ENCODE data around the gene NCDN.
"Not testable (repeated sequence)": the region's sequence is repeated elsewhere in the genome, so short reads cannot be mapped to it uniquely, and the experiment has no call there.

Gene NCDN

DNA sequence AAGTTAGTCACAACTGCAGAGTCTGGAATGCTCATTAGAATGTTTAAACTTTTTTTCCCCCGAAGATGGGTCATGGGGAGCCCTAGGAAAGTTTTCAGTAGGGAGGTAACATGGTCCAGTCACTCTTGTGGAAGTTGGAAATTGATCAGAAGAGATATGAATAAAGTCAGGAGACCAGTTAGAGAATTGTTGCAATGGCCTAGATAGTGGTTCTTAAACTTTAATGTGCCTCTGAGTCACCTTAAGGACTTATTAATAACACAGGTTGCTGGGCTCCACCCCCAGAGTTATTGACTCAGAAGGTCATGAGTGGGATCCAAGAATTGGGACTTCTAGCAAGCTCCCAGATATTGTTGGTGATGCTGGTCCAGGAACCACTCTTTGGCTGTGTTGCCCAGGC lies 12.3 kb downstream of the NCDN start:
- no peak for DNase-seq

DNA sequence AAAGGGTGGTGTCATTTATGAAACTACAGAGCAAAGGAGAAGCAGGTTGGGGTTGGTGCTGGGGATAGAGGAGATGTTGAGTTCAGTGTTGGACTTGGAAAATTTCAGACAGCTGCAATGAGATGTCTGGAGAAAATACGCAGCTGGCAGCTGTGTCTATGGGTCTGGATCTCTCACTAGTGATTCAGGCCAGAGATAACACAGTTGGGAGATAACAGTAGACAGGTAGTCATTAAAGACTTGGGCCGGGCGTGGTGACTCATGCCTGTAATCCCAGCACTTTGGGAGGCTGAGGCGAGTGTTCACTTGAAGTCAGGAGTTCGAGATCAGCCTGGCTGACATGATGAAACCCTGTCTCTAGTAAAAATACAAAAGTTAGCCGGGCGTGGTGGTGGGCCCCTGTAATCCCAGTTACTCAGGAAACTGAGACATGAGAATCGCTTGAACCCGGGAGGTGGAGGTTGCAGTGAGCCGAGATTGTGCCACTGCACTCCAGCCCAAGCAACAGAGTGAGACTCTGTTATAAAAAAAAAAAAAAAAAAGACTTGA lies 13.1 kb downstream of the NCDN start:
- DNase-seq, result no peak

DNA sequence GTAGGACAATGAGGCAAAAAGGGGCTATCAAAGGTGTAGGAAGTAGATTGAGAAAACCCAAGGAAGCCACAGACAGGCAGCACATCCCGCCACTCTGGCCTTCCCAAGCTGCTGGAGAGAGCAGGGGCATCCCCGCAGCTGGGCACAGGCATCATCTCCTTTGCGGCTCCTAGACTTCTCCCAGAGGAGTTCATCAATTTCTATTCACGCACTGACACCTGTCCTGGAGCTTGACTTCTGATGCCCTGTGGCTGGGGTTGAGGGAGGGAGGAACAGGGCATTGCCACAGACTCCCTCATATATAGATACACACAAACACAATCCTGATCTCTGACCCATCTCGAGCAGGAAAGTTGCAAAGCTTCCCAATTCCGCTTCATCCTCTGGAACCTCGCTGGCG lies 13.7 kb downstream of the NCDN start:
- no peak for DNase-seq

DNA sequence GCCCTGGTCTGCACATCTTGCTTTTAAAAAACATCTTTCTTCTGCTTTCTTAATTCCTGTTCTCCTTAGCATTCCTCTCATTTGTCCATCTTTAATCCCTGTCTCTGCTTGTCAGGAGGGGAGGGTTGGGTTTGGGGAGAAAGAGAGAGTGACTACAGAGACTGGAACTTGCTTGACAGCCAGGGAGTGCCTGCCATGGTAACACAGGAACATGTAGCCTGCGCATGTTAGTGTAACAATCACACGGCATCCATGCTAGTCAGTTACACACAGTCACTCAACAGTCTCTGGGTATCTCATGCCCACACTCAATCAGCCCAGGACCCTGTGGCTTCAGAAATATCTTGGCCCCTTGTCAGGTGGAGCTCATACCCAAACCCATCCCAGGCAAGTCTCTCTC lies 14.7 kb downstream of the NCDN start:
- DNase-seq, result no peak

DNA sequence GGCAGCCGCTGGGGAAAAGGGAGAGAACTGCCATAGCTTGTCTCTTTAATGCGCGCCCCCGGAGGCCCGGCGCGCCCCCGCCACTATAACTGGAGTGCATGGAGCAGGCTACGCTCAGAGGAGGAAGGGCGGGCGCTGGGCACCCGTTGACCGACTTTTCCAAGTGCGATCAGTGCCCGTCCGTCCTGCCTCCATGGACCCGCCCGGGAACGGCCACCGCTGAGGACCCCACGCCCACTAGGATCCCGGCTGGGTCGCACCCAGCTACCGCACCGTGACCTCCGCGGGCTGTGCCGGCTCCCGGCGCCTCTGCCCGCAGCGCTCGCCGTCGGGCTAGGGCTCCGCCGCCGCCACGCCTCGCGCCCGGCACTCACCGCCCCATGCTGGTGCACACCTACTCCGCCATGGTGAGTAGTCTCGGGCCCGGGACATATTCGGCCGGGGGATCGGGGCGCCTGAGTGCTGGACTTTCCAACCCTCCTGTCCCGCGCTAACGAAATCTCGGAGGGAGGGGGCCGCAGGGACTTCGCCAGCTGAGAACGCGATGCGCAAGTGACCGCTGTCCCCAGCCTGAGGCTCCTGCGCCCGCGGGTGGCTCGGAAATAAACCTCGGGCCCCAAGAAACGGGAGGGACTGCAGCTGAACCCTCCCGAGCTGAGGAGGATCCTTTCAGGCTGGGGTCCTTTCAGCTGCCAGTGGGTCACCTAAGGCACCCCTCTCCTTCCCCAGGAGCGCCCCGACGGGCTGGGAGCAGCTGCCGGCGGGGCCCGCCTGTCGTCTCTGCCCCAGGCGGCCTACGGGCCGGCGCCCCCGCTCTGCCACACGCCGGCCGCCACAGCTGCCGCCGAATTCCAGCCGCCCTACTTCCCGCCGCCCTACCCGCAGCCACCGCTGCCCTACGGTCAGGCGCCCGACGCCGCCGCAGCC lies 15.9 kb downstream of the NCDN start, which contains the start of gene TFAP2E:
TFAP2E (plus strand) TSS at position 117 of the 927 bp plus-strand sequence; CDS start at position 381, 264 bp downstream.
- DNase-seq, result no peak

DNA sequence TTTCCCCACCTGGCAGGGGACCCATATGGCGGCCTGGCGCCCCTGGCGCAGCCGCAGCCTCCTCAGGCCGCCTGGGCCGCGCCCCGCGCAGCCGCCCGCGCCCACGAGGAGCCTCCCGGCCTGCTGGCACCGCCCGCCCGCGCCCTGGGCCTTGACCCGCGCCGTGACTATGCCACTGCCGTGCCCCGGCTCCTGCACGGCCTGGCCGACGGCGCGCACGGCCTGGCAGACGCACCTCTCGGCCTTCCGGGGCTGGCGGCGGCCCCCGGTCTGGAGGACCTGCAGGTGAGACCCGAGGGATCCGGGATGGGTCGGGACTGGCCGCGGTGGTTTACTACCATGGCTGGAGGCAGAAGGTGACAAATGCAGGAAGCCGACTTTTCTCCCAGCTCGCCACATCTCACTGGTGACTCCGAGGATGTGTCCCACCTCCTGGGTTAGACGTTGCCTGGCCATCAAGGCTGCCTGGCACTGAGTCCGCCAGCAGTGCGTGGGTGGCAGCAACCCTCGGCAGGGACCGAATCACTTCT lies 16.6 kb downstream of the NCDN start:
- DNase-seq, result no peak

DNA sequence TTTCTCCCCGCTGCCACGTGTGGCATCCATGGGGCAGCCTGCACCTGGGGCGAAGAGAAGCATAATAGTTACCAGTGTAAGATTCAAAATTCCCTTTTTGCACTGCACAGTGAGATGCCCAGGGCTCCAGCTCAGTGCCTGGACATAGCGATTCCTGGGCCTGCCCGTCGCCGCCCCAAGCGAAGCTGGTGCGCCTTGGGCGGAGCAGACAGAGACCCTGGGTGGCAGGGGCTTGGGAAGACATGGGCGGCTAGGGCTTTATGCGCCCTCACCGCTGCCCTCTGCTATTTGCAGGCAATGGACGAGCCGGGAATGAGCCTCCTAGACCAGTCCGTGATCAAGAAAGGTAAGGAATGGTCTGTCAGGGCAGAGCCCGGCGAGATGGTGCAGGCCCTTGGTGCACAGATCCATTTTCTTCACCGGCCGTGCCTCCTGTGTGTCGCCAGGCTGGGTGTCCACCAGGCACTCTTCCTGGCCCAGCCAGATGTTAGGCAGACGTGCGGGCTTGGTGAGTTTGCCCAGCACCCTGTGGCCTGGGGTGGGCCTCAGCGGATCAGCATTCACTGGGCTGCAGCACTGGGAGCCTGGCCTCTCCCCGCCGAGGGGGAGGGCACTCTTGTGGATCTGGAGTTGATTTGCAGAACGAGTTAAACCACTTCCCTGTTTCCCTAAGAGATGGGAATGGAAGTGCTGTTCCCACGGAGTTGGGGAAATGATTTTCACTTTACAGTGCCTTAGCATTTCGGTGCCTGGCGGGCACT lies 17.2 kb downstream of the NCDN start:
- no peak for DNase-seq

DNA sequence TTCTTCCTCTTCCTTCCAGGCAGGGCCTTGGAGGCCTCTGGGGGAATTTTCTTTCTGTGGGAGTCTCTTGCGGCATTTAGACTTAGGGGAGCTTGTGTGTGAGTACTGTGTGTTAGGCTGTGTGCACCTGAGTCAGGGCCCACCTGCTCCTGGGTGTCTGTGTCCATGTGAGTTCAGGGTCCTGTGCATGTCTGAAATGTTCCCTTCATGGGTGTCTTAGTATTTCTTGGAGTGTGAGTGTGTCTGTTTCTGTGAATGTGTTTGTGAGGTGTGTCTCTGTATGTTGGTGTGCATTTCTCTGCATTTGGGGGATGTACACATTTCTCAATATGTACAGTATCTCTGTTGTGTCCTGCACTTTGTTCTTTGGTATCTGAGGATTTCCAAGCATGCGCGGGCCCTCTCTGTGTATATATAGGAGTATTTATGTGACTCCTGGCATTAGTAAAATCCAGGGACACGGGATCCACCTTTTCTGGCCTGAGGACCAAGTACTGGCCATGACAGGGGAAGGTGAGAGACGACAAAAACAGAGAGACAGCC lies 17.9 kb downstream of the NCDN start:
- no peak for DNase-seq

DNA sequence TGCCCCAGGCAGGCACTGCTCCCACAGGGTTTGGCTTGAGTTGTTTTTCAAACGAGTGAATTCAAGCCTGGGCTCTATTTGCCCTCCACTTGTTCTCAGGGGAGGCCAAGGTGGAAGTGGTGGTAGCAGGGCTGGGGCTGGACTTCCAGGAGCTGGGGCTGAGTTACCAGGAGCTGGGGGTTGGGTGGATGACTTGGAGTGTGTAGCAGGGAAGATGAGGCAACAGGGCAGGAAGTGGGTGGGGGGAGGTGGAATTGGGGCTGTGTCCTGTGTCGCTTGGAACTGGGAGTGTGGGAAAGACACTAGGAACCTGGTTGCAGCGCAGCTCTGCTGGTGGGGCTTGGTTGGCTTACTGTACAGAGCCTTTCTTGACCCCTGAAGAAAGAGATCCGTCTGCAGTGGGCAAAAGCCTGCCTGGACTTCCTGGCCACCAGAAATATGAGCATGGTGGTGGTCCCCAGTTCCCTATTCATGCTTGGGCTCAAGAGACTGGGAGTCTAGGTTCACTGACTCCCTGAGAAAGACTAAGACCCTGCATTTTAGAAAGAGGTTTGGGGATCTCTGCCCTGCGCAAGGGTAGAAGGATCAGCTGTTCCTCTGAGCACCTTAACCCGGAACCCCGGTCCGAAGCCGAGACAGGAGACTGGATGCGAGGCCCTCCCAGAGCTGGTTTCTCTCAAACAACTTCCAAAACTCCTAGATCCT lies 18.6 kb downstream of the NCDN start:
- DNase-seq, result no peak

DNA sequence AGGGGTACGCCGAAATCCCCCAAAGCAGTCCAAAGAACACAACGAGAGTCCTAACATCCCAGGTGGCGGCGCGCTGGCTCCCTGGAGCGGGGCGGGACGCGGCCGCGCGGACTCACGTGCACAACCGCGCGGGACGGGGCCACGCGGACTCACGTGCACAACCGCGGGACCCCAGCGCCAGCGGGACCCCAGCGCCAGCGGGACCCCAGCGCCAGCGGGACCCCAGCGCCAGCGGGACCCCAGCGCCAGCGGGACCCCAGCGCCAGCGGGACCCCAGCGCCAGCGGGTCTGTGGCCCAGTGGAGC lies 19.1 kb downstream of the NCDN start:
- not testable (repeated sequence) for DNase-seq

DNA sequence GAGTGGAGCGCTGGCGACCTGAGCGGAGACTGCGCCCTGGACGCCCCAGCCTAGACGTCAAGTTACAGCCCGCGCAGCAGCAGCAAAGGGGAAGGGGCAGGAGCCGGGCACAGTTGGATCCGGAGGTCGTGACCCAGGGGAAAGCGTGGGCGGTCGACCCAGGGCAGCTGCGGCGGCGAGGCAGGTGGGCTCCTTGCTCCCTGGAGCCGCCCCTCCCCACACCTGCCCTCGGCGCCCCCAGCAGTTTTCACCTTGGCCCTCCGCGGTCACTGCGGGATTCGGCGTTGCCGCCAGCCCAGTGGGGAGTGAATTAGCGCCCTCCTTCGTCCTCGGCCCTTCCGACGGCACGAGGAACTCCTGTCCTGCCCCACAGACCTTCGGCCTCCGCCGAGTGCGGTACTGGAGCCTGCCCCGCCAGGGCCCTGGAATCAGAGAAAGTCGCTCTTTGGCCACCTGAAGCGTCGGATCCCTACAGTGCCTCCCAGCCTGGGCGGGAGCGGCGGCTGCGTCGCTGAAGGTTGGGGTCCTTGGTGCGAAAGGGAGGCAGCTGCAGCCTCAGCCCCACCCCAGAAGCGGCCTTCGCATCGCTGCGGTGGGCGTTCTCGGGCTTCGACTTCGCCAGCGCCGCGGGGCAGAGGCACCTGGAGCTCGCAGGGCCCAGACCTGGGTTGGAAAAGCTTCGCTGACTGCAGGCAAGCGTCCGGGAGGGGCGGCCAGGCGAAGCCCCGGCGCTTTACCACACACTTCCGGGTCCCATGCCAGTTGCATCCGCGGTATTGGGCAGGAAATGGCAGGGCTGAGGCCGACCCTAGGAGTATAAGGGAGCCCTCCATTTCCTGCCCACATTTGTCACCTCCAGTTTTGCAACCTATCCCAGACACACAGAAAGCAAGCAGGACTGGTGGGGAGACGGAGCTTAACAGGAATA lies 19.7 kb downstream of the NCDN start:
- DNase-seq, result no peak

DNA sequence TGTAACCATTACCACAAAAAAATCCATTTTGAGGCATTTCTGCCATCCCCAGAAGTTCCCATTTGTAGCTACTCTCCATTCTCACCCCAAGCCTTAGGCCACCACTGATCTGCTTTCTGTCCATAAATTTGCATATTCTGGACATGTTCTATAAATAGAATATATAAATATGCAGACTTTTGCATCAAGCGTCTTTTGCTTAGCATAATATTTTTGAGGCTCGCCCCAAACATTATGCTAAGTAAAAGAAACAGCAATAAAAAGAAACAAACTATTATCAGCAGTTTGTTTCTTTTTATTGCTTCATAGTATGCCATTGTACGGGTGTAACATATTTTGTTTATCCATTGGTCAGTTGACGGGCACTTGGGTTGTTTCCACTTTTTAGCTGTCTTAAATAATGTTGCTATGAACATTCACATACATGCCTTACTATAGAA lies 23.4 kb downstream of the NCDN start:
- DNase-seq, result no peak

DNA sequence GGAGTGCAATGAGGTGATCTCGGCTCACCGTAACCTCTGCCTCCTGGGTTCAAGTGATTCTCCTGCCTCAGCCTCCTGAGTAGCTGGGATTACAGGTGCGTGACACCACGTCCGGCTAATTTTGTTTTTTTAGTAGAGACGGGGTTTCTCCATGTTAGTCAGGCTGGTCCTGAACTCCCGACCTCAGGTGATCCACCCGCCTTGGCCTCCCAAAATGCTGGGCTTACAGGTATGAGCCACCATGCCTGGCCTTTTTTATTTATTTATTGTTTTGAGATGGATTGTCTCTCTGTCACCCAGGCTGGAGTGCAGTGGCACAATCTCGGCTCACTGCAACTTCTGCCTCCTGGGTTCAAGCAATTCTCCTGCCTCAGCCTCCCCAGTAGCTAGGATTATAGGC lies 24.0 kb downstream of the NCDN start:
- not testable (repeated sequence) for DNase-seq

DNA sequence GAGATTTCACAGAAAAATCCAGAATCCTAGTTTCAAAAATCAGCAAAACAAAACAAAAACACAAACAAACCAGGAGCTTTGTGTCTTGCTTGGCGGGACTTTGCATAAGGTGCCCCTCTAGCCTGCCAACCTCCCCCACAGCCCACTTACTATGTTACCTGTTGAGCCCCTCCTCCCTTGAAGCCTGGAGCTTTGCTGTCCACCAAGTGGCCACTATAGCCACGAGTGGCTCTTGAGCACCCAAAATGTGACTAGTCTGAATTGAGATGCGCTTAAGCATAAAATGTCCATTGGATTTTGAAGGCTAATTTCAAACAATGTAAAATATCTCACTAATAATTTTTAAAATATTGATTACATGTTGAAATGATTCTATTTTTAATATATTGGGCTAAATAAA lies 27.7 kb downstream of the NCDN start:
- no peak for DNase-seq

DNA sequence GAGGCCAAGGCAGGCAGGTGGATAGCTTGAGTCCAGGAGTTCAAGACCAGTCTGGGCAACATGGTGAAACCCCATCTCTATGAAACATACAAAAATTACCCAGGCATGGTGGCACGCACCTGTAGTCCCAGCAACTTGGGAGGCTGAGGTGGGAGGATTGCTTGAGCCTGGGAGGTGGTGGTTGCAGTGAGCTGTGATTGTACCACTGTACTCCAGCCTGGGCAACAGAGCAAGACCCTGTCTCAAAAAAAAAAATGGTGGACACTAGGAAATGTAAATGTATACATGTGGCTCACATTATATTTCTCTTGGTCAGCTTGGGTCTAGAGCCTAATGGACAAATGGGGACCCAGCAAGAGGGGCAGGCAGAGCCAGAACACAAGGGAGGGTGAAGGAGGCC lies 28.2 kb downstream of the NCDN start:
- not testable (repeated sequence) for DNase-seq

DNA sequence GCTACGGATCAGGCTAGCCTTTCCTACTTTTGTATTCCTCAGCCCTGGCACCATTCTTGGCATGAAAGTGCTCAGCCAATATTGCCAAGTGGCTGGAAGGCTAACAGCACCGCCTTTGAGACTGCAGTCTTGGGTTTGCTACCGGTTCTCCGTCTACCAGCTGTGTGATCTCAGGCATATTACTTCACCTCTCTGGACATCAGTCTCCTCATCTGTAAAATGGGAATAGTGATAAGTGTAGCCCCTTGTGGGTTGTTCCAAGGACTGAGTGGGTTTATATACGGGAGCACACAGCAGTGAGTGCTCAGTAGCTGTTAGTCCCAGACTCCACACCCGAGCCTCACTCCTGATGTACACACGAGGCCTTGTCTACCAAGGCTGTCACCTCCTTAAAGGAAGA lies 29.2 kb downstream of the NCDN start:
- no peak for DNase-seq

DNA sequence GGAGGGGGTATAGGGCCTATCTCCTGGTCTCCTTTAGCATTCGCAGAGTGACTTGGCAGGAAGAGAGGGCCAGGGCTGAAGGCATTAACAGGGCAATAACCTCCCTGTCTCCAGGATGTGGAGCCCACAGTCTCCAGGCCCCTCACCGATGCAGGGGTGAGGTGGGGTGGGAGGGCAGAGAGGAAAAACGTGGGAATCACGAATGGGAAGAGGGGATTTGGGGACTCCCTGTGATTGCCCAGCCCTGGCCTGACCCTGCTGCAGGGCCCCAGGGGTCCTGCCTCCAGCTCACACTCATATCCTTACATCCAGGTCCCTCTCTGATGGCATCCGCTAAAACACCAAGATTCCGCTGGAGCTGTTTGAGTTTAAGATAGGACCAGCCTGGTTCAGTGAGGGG lies 30.1 kb downstream of the NCDN start:
- no peak for DNase-seq

DNA sequence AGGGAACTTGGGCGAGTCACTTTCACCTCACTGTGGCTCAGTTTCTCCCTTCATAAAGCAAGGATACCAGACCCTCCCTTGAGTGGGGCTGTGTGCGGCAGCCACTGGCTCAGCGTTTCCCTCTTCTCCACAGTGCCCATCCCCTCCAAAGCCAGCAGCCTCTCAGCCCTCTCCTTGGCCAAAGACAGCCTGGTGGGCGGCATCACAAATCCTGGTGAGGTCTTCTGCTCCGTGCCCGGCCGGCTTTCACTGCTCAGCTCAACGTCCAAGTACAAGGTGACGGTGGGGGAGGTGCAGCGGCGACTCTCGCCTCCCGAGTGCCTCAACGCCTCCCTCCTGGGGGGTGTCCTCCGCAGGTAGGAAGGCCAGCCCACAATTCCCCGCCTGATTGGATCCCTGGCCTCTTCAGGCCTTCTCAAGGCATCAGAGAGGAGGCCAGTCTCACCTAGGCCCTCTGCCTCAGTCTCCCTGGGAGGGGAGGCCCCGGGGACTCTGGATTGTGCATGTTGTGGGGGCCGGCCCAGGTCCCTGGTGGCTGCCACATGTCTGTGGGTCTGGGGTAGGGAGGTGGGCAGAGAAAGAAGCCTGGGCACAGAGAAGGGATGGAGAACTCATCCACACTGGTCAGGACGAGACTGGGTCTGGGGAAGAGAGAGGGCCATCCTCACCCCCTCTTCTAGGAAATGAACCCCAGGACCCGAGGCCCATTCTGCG lies 30.8 kb downstream of the NCDN start:
- DNase-seq, result no peak

DNA sequence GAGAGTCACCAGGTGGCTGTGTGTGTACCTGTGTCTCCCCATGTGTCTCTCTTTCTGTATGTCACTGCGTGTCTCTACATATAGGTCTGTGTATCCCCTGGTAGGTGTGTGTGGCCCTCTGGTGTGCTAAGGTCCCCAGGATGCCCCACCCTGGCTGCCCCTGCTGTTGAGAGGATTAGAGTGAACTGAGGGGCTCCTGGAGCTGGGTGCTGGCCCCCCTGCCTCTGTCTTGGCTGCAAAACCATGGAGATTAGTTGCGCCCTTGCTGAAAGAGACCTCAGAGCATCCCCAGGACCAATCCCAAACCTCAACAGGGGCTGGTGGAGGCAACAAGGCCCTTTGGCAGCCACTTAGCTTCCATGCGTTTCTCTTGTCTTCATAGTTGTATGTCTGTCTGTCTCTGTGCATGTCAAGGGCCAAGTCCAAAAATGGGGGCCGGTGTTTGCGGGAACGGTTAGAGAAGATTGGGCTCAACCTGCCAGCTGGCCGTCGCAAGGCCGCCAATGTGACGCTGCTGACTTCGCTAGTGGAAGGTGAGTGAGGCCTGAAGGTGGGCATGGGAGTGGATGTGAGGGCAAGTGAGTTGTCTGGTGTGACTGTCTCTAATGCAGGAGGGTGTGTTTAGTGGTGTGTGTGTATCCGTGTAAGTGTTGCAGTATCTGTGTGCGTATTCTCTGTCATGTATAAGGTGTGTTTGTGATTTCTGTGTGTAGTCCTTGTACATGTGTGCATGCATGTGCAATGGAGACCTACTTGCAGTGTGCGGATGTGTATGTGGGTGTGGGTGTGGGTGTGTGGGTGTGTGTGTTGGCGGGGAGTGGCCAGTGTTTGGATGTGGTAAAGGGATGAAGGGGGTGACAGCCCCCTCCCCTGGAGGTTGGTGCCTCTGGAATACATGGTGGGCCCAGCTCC lies 32.2 kb downstream of the NCDN start:
- DNase-seq, result no peak
